Activated naive CD8-positive, alpha-beta T cell treated with anti-CD3 and anti-CD28 coated beads, Interleukin-2, amount 50 U/mL, for 16 hours (primary cell): ENCODE measurements around the gene TIRAP.
"Not testable (repeated sequence)": the region's sequence is repeated elsewhere in the genome, so short reads cannot be mapped to it uniquely, and the experiment has no call there.

Experiments used
- DNase-seq: peaks from one replicate; pipeline ENCODE4 v3.0.0-alpha.2; 2020; ENCODE audit warnings: low read depth, low spot score

The TIRAP gene, protein sequence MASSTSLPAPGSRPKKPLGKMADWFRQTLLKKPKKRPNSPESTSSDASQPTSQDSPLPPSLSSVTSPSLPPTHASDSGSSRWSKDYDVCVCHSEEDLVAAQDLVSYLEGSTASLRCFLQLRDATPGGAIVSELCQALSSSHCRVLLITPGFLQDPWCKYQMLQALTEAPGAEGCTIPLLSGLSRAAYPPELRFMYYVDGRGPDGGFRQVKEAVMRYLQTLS

DNA sequence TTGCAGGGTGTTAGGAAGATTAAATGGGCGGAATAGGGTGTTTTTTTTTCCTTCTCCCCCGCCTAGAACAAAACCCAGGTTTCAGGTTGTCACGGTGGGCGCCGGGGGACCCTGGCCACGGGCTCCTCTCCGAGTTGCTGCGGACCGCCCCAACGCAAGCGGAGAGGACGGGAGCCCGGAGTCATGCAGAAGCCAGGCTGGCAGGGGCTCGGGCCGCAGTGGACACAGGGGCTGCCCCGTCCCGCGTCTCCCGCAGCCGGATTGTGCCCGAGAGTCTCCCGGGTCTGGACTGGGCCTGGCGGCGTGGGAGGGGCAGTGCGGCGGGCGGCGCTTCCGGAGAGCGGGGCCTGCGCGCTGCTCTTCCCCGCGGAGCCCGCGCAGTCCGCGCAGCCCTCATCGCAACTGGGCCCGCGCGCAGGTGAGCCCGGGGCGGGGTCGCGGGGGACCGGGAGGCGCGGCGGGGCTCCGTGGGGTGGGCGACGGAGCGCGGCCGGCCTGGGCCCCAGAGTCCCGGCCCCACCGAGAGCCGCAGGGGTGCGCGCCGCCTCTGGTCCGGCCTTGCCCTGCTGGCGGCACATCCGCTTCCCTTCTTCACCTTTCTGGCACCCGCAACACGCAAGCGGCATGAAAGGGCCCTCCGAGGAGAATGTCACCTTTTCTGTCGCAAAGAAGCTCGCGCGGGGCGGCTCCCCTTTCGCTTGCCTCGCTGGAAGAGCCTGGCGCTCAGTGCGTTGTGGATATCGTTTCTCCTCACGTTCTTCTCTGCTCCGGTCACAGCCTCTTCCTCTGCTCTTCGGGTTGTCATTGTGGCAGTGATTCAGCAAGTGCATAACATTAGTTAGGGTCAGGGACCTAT lies at the start of gene TIRAP:
Gene TIRAP (plus strand): TSS at position 358 of the 856 bp plus-strand sequence. CDS start 7,802 bp downstream, outside the sequence.
- DNase-seq = peak; percentile 15

DNA sequence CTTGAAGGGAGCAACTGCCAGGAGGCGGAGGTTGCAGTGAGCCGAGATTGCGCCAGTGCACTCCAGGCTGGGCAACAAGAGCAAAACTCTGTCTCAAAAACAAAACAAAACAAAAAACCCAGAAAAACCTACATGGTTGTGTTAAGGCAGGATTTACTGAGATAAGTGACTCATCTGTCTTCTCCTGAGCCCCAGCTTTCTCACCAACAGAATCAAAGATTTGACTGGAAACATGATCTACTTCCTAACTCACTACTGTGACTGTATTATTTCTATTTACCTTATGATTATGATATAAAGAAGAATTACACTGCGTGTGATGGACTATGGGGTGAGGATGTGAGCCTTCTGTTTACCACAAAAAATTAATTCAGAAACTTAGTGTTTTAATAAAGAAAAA lies 49.5 kb upstream of the TIRAP start:
- no peak for DNase-seq

DNA sequence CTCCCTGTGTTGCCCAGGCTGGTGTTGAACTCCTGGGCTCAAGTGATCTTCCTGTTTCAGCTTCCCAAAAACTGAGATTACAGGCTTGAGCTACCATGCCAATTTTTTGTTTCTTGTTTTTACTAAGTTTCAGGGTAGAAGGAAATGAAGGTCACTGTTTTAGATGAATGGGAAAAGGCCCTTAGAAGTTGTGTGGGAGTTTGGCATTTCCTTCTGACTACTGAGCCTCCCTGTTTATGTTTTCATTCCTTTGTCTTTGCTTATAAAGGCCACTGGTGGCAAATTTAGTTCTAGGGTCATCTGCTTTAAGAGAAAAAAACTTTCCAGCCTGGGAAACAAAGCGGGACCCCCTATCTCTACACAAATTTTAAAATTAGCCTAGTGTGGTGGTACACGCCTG lies 36.3 kb upstream of the TIRAP start:
- DNase-seq = no peak

DNA sequence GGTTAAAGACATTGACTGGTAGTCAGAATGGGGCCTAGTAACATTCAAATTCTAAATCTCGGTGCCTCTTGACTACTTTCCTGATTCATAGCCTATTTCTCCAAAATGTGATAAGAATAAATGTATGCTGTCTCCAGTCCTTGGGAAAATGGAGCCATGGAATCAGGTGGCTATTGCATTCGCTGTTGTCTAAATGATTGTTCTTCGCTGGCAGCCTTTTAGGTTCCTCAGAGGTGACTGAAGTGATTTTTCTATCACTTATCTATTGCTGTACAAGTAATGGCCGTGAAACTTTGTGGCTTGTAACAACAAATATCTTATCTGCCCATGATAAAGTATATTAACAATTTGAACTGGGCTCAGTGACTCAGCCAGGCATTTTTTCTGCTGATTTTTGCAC lies 29.6 kb upstream of the TIRAP start:
- DNase-seq = no peak

DNA sequence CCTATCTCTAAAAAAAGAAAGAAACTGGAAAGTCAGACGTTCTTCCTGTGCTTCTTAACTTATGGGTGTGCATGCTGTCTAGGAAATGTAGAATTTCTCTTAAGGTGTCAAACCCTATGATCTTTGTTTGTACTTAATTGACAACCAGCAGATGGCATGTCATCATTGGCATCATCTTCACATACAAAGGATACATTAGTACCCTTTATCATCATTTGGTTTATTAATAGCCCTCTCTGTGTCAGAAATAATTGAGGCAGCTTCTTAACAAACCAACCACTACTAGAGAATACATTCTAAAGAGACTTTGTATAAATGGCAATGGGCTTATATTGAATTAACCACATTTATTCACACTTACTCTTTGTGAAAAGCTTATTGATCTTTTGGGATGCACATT lies 28.1 kb upstream of the TIRAP start:
- DNase-seq = no peak

DNA sequence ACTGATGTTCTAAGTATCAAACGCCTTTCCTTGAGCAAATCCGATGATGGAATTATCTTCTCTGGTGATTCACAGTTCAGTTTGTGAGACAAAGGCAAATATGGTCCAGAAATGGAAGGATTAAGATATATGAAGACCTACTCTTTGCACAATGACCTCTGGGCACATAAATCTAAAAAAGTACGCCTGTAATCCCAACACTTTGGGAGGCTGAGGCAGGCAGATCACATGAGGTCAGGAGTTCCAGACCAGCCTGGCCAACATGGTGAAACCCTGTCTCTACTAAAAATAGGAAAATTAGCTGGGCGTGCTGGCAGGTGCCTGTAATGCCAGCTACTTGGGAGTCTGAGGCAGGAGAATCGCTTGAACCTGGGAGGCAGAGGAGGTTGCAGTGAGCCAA lies 27.4 kb upstream of the TIRAP start:
- not testable (repeated sequence) for DNase-seq

DNA sequence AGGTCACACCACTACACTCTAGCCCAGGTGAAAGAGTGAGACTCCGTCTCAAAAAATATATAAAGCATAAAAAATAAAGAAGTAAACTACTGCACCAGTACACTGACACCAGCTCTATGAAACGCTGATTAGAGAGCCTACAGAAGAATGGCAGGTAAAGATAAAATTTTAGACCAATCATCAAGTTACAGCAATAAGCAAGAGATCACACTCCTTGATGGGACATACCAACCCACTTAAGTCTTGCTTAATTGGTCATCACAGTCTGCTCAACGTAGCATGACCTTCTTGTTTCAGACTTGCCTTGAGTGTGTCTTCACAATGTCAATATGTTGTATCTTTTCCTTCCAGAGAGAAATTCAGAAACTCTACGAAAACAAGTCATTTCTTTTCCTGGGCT lies 26.7 kb upstream of the TIRAP start:
- DNase-seq = no peak

DNA sequence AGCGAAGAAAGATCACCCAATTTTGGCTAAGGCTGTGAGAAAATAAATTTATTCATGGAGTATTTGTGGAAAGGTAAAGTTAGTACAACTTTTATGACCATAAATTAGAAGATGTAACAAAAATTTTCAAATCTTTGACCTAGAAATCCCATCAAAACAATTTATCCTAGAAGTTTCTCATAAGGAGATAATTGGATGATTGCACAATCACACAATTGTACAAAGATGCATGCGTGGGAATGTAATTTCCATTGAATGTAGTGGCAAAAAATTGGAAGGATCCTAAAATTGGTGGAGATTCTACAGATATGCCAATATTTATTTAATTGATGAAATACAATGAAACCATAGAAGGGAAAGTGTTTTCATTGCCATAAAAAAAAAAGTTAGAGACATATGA lies 25.7 kb upstream of the TIRAP start:
- DNase-seq = no peak

DNA sequence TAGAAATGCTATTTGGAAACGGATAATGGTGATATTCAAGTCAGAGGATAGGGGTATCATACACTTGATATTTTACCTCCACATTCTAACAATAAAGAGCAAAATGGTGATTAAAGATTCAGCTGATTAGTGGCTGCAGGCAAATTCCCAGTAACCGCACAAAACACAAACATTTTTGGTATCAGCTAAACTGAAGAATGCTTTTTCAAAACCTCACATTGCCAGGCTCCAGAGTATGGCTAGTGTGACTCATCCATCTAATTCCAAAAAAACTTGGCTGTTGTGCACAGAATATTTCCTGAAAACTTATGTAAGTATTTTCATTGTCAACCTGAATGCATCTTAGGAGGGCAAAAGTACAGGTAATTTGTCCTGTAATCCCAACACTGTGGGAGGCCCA lies 25.1 kb upstream of the TIRAP start:
- DNase-seq = no peak

DNA sequence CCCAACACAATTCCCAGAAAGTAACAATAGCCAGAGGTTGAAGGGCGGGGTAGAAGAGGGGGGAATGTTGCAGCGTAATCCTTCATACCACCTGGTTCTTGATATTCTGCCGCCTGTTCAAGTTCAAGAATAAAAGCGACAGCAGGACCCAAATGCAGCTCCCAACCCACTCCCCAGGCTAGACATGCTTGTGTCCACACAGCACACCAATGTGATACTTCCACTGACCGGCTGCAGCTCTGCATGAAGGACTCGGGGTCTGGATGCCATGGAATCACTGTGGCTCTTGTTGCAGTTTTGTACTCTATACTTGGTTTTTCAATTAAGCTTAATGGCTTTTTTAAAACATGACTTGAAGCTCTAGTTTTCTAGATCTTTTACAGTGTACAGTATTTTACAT lies 20.7 kb upstream of the TIRAP start:
- no peak for DNase-seq

DNA sequence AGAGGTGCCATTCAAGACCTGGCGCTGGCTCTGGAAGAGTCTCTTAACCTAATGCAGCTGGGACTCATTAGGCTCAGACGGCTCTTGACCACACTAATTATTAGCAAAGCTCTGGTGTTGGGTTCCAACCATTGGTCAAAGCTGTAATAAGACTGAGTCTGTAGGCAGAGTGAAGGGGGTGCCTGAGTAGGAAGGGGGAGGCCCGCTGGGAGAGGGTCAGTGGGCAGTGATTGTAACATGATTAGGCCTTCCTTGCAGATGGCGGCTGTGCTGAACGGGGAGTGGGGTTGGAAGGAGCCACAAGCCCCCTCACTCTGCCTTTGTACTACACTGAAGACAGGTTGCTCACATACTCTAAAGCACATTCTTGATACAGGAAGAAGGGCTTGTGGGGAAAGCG lies 19.4 kb upstream of the TIRAP start:
- DNase-seq = no peak

DNA sequence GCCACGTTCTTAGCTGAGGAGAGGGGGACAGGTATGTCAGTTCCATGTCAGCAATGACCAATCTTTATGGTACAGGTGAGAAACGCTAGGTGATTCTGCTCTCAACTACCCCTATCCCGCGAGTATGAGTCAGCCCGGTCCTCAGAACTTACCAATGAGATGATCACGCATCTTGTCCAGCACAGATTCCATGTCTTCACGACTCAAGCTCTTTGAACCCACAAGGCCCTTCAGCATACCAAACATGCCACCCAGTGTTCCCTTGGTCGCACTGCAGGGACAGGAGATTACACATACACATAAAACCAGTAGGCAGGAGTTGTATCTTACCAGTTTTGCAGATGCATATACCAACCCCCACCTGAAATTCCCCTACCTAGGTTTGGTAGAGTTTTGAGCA lies 17.1 kb upstream of the TIRAP start:
- DNase-seq = no peak

DNA sequence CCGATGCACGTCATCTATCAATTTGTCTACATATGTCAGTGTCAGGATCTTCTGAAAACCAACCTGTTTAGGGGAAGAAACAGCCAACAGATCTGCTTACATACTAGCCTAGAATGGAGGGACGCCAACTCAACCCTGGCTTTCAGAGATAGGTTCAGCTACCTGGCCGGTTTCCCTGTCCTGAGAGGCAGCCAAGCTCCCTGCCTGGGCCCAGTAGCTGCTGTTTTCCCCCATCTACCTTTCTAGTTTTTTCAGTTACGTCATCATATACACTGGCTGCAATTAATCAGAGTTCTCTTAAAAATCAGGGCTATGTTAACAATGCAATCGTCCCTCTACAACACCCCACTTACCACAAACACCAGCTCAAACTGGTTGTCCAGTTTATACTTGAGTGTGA lies 15.2 kb upstream of the TIRAP start:
- DNase-seq = no peak

DNA sequence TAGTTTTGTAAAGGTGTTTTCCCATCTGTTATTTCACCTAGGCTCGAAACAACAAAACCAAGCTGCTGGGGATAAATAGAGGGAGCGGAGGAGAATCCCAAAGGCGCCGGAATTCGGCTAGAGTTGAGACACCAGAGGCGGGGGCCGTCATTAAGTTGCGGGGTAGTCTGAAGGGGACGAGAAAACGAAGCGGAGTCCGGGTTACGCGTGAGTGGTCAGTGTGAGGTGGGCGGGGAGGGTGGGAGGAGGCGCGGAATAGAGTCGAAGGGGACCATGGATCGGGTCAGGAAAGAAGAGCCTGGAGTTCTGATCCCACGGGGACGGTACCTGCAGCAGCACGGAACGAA lies 14.6 kb upstream of the TIRAP start:
- DNase-seq = no peak

DNA sequence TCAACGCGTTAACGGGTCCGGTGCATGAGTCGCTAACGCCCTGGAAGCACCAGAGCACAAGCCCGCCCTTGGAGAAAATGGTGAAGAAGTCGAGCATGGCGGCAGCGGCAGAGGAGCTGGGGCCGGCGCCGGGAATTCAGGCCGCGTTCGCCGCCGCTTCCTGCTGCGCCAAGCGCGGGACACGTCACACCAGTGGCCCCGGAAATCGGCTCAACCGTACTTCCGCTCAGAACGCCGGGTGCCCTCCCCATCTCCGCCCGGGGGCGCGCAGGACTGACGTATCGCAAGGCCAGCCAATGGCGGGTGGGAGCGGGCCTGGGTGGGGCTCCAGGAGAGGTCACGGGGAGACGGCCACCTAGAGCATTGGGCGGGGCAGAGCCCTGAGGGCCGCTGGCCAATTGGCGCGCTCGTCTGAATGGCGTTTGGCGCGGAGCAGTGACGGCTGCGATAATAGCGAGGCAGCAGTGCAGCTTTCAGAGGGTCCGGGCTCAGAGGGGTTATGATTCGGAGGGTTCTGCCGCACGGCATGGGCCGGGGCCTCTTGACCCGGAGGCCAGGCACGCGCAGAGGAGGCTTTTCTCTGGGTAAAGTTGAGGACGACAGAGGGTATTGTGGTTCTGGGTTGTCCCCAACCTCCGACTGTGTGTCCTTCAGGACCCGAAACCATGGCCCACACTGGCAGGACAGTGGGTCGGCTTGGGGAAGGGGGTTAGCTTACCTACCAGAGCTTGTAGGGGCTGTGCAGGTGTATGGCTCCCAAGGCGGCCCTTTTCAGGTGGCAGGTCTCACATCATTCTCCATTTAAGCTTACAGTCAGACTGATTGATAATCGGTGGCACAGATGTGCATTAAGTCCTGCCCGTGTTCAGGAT lies 13.9 kb upstream of the TIRAP start, which contains the start of the genes FOXRED1 and SRPRA:
Gene FOXRED1 (plus strand): TSS at position 447 of the 872 bp plus-strand sequence. CDS start 53 bp downstream, at position 500.
Gene SRPRA (minus strand): TSS at position 188 of the 872 bp plus-strand sequence. CDS start 91 bp downstream, at position 97.
- DNase-seq = peak; percentile 100

DNA sequence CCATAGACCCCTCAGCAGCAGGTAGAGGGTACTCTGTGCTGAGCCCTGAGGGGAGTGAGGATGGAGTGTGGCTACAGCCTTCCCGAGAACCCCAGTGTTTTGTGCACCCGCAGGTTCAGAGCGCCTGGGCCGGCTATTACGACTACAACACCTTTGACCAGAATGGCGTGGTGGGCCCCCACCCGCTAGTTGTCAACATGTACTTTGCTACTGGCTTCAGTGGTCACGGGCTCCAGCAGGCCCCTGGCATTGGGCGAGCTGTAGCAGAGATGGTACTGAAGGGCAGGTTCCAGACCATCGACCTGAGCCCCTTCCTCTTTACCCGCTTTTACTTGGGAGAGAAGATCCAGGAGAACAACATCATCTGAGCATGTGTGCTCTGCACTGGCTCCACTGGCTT lies 5.6 kb upstream of the TIRAP start:
- DNase-seq = no peak

DNA sequence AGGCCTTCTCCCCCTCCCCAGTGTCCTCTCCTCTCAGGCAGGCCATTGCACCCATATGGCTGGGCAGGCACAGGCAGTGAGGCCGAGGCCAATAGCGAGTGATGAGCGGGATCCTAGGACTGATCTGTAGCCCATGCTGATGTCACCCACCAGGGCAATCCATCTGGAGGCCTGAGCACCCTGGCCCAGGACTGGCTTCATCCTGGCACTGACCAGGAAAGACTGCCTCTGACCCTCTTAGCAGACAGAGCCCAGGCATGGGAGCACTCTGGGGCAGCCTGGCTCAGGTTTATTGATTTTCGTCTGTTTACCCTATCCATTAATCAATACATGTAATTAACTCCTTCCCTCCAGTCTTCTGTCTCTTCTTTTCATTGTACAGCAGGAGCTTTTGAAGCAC lies 5.1 kb upstream of the TIRAP start:
- DNase-seq = no peak

DNA sequence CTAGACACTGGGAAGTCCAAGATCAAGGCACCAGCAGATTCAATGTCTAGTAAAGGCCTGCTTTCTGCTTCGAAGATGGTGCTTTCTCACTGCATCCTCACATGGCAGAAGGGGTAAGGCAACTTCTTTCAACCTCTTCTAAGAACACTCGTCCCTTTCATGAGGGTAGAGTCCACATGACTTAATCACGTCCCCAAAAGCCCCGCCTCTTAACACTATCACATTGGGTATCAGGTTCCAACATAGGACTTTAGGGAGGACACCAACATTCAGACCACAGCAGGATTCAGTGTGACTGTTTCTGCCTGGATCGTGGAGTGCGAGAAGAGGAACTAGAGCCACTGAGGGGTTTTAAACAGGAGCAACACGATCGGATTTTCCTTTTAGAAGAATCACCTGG lies 3.7 kb upstream of the TIRAP start:
- DNase-seq = no peak

DNA sequence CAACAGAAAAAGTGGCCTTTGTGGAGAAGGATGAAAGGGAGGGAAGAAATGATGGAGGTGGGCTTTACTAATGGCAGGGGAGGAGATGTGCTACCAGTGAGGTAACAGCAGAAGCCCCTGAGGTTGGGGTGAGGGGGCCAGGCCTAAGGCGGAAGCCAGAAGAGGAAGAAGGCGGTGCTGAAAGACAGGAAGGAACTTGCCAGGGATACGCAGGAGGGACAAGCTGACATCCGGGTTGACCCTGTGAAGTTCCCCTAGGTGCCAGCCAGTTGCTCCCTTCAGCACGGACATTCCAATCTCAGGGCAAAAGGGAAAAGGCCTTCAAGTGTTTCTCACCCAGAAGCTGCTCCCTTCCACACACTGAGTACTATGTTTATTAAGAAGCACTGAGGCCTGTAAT lies 2.3 kb upstream of the TIRAP start:
- no peak for DNase-seq

DNA sequence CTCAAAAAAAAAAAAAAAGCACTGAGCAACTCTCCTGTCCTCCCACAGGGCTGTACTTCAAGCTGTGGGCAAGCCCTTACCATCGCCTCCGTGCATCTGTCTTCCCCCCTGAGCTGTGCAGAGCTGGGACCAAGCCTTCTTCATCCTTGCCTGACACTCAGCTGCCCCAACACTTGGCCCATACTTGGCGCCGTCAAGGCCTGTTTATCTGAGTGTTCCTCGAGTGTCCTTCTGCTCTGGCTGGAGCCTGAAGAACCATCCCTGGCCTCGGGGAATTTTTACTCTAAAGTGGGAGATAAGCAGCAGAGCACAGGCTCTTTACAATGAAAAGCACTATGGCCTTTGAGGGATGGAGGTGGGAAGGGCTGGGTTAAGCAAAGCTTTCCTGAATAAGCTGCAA lies 1.6 kb upstream of the TIRAP start:
- DNase-seq = no peak

DNA sequence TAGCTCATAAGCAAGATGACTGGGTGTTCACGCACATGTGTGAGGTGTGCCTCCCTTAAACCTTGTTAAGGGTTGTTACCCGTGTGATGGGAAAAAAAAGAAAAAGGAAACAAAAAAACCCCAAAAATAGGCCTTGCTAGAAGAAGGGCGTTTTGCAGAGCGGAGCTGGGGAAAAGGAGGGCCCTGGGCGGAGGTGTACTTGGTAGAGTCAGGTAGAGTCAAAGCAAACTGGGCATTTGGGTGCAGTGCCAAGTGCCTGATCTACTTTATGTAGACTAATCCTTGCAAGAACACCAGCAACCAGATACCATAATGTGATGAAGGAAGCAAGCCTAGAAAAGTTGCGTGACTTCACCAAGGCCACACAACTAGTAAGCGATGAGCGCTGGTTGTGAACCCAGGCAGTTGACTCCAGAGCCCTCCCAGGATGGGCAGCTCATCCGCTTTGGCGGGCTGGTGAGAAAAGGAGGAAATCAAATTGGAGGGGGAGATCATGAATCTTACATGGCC lies 1.2 kb upstream of the TIRAP start:
- no peak for DNase-seq

DNA sequence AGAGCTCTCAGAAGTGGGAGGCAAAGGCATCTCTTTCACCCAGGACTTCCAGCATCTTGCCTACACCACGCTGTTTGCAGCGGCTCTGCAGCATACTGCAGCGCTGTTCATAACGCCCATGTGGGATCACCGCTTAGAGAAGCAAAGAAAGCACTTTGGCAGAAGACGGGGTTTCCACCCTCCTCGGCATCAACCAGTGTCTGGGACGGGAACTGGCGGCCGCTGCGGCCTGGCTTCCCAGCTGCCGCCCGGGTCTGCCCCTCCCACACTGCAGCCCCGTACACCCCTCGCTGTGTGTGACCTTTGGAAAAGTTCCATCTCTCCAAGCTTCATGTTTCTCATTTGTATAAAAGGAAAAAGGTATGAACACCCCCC lies 545 bp upstream of the TIRAP start:
- DNase-seq = no peak
